Fibroblast of upper back skin (primary cell): ENCODE results near the gene PEX5L.
"Not testable (repeated sequence)": the region's sequence is repeated elsewhere in the genome, so short reads cannot be mapped to it uniquely, and the experiment has no call there.

Experiments
- DNase-seq: peaks from one replicate; pipeline ENCODE4 v3.0.0-alpha.2; 2013

The PEX5L gene

GRCh38 chr3:179826247-179826637, 210.5 kb downstream of the PEX5L start:
- no peak for DNase-seq

- DNase-seq: no peak
Observed at GRCh38 chr3:179825527-179826246, 211.1 kb downstream of the PEX5L start.

- DNase-seq: no peak
Observed at GRCh38 chr3:179822296-179822695, 214.4 kb downstream of the PEX5L start.

- no peak for DNase-seq
Observed at GRCh38 chr3:179819379-179819778, 217.4 kb downstream of the PEX5L start.

- DNase-seq: no peak
Observed at GRCh38 chr3:179812096-179812382, 224.7 kb downstream of the PEX5L start.

GRCh38 chr3:179811321-179812095, 225.2 kb downstream of the PEX5L start:
- DNase-seq: peak; percentile 82

GRCh38 chr3:179809639-179810038, 227.1 kb downstream of the PEX5L start:
- no peak for DNase-seq

GRCh38 chr3:179807588-179807987, 229.1 kb downstream of the PEX5L start:
- no peak for DNase-seq

- DNase-seq: peak; percentile 18
Observed at GRCh38 chr3:179806177-179806576, 230.6 kb downstream of the PEX5L start.

GRCh38 chr3:179801856-179802255, 234.9 kb downstream of the PEX5L start:
- DNase-seq: peak; percentile 11

GRCh38 chr3:179801263-179801662, 235.5 kb downstream of the PEX5L start:
- peak; percentile 95 for DNase-seq

- DNase-seq: no peak
Observed at GRCh38 chr3:179797192-179797591, 239.5 kb downstream of the PEX5L start.

- DNase-seq: peak; percentile 31
Observed at GRCh38 chr3:179796421-179796820, 240.3 kb downstream of the PEX5L start.

- DNase-seq: no peak
Observed at GRCh38 chr3:179794355-179794754, 242.4 kb downstream of the PEX5L start.

- no peak for DNase-seq
Observed at GRCh38 chr3:179791793-179792192, 244.9 kb downstream of the PEX5L start.

GRCh38 chr3:179788996-179789395, 247.7 kb downstream of the PEX5L start:
- no peak for DNase-seq

- DNase-seq: not testable (repeated sequence)
Observed at GRCh38 chr3:179782841-179783240, 253.9 kb downstream of the PEX5L start.

GRCh38 chr3:179775416-179776122, 261.2 kb downstream of the PEX5L start:
- DNase-seq: no peak

- DNase-seq: no peak
Observed at GRCh38 chr3:179772297-179772696, 264.4 kb downstream of the PEX5L start.

- no peak for DNase-seq
Observed at GRCh38 chr3:179771797-179772196, 264.9 kb downstream of the PEX5L start.

- DNase-seq: peak; percentile 4
Observed at GRCh38 chr3:179769411-179770247, 267.1 kb downstream of the PEX5L start.

GRCh38 chr3:179768080-179768479, 268.7 kb downstream of the PEX5L start:
- DNase-seq: peak; percentile 86
